ENCODE data around the gene TRIAP1. TPM values are rescaled to one million over a fixed set of nuclear protein-coding genes. Genes with fewer than 3 reads are reported as not detected.

The TRIAP1 gene
- polyA plus RNA-seq, 1 donor (not counting 4 experiments of a cell fraction or from before 2014, with no cell fraction given): 71.1 TPM

GRCh38 chr12:120399531-120399930 lies 46.7 kb downstream of the TRIAP1 start:
- H3K27me3 ChIP-seq (ENCODE audit: control insufficient read depth, extremely low read depth, insufficient read depth, low read length): no peaks in the 10 kb centered on the region
- dilution Hi-C loops (cut with MboI; ENCODE audit: extremely low pct_ligation_motif_present, low sequenced_read_pairs): no loop called here
- H4K20me1 ChIP-seq (ENCODE audit: control insufficient read depth, extremely low read depth, insufficient read depth, low read length): no peaks in the 10 kb centered on the region
- no peak for TF ChIP-seq CTCF (optimal IDR thresholded peaks at IDR 0.05 in 1 of 3, IDR thresholded peaks at IDR 0.05 in 1 of 3, conservative IDR thresholded peaks at IDR 0.05 in 1 of 3; ENCODE audit: extremely low read depth in 1 of 3, insufficient read depth in 2 of 3, low read length in 3 of 3)
- TF ChIP-seq EZH2 (IDR thresholded peaks at IDR 0.05; ENCODE audit: low read length): no peak
- H3K79me2 ChIP-seq (ENCODE audit: control insufficient read depth, insufficient read depth, low read length): no peaks in the 10 kb centered on the region
- no peak overlapping the region for H3K27ac ChIP-seq (ENCODE audit: control insufficient read depth, insufficient read depth, low read length)
- peaks cover 3% of the 10 kb centered on the region for H3K4me1 ChIP-seq (ENCODE audit: control insufficient read depth, extremely low read depth, insufficient read depth, low read length)
- no peaks in the 10 kb centered on the region for H3K9me3 ChIP-seq (ENCODE audit: control insufficient read depth, low read depth, low read length)
- no peak overlapping the region for H3K4me3 ChIP-seq (ENCODE audit: control insufficient read depth in 2 of 3, extremely low read depth in 1 of 3, insufficient read depth in 2 of 3, low read depth in 1 of 3, low read length in 3 of 3)
- no peak overlapping the region for H2AFZ ChIP-seq (ENCODE audit: control insufficient read depth, low read length)
- DNase-seq (ENCODE audit: low read depth, low spot score) (no peak), FAIRE-seq (no peak)
- no peaks in the 10 kb centered on the region for H3K9me1 ChIP-seq (ENCODE audit: control insufficient read depth, extremely low read depth, insufficient read depth, low read length)
- H3K4me2 ChIP-seq (ENCODE audit: control insufficient read depth, extremely low read depth, insufficient read depth, low read depth, low read length): no peak overlapping the region
- no peak overlapping the region for H3K9ac ChIP-seq (ENCODE audit: control insufficient read depth, extremely low read depth, insufficient read depth, low read length)
- no peaks in the 10 kb centered on the region for H3K36me3 ChIP-seq (ENCODE audit: control insufficient read depth in 2 of 2, extremely low read depth in 1 of 2, insufficient read depth in 2 of 2, low read length in 2 of 2)

- no peak overlapping the region for H3K9ac ChIP-seq (ENCODE audit: control insufficient read depth, extremely low read depth, insufficient read depth, low read length)
- H4K20me1 ChIP-seq (ENCODE audit: control insufficient read depth, extremely low read depth, insufficient read depth, low read length): no peaks in the 10 kb centered on the region
- no peak overlapping the region for H3K4me3 ChIP-seq (ENCODE audit: control insufficient read depth in 2 of 3, extremely low read depth in 1 of 3, insufficient read depth in 2 of 3, low read depth in 1 of 3, low read length in 3 of 3)
- no peaks in the 10 kb centered on the region for H3K36me3 ChIP-seq (ENCODE audit: control insufficient read depth in 2 of 2, extremely low read depth in 1 of 2, insufficient read depth in 2 of 2, low read length in 2 of 2)
- no peaks in the 10 kb centered on the region for H3K79me2 ChIP-seq (ENCODE audit: control insufficient read depth, insufficient read depth, low read length)
- no peak overlapping the region for H3K4me2 ChIP-seq (ENCODE audit: control insufficient read depth, extremely low read depth, insufficient read depth, low read depth, low read length)
- H3K9me3 ChIP-seq (ENCODE audit: control insufficient read depth, low read depth, low read length): no peaks in the 10 kb centered on the region
- H3K27ac ChIP-seq (ENCODE audit: control insufficient read depth, insufficient read depth, low read length): no peak overlapping the region
- dilution Hi-C loops (cut with MboI; ENCODE audit: extremely low pct_ligation_motif_present, low sequenced_read_pairs): no loop called here
- DNase-seq (ENCODE audit: low read depth, low spot score): no peak
- H3K9me1 ChIP-seq (ENCODE audit: control insufficient read depth, extremely low read depth, insufficient read depth, low read length): no peaks in the 10 kb centered on the region
- H3K27me3 ChIP-seq (ENCODE audit: control insufficient read depth, extremely low read depth, insufficient read depth, low read length): no peaks in the 10 kb centered on the region
- FAIRE-seq: no peak
- no peak for TF ChIP-seq CTCF (optimal IDR thresholded peaks at IDR 0.05 in 1 of 3, IDR thresholded peaks at IDR 0.05 in 1 of 3, conservative IDR thresholded peaks at IDR 0.05 in 1 of 3; ENCODE audit: extremely low read depth in 1 of 3, insufficient read depth in 2 of 3, low read length in 3 of 3)
- H3K4me1 ChIP-seq (ENCODE audit: control insufficient read depth, extremely low read depth, insufficient read depth, low read length): peaks cover 7% of the 10 kb centered on the region
- H2AFZ ChIP-seq (ENCODE audit: control insufficient read depth, low read length): no peak overlapping the region
These were observed 48.2 kb downstream of the TRIAP1 start for GRCh38 chr12:120397824-120398540.
